NCI-H187 (cell line): Measurements from ENCODE around the gene PCDHA9.
"Not testable (repeated sequence)": the region's sequence is repeated elsewhere in the genome, so short reads cannot be mapped to it uniquely, and the experiment has no call there.

Experiments used
- DNase-seq, 2 experiments: peaks; one replicate each; lab custom pipeline; 2025; lab: John Stamatoyannopoulos, UW

PCDHA9 gene

GRCh38 chr5:140876541-140877261 is 28.5 kb downstream of the PCDHA9 start:
- DNase-seq, result not testable (repeated sequence)

GRCh38 chr5:140877262-140877581 is 29.0 kb downstream of the PCDHA9 start:
- no peak for DNase-seq

GRCh38 chr5:140881889-140882590 is 33.9 kb downstream of the PCDHA9 start, which contains the start of gene PCDHA13:
TSS of gene PCDHA13 (plus strand) at chr5:140882124. CDS start at chr5:140882269, 145 bp downstream.
- DNase-seq, result no peak

GRCh38 chr5:140882591-140882899 is 34.4 kb downstream of the PCDHA9 start:
- no peak for DNase-seq

GRCh38 chr5:140883373-140883772 is 35.2 kb downstream of the PCDHA9 start:
- DNase-seq, result no peak

GRCh38 chr5:140883927-140884697 is 35.9 kb downstream of the PCDHA9 start:
- DNase-seq, result no peak
